H9 (cell line): ENCODE measurements around the gene ARL2BP. TPM values are rescaled to one million over a fixed set of nuclear protein-coding genes. Genes with fewer than 3 reads are reported as not detected.

ENCODE experiments used
- DNase-seq: peaks from one replicate; pipeline ENCODE4 v3.0.0-alpha.2; 2017
- H2AFZ ChIP-seq: one replicate; pipeline ENCODE4 v1.6.1; 2013; ENCODE audit warnings: mild to moderate bottlenecking, low read length, control low read depth, moderate library complexity
- H2AK5ac ChIP-seq: 2 replicates; pipeline ENCODE4 v1.6.1; 2013; ENCODE audit warnings: low read length, control low read depth, mixed read lengths; ENCODE audit not compliant: insufficient read length
- H2BK120ac ChIP-seq: one replicate; pipeline ENCODE4 v1.6.1; 2013; ENCODE audit warnings: low read depth, mild to moderate bottlenecking, low read length, control low read depth, inconsistent platforms; ENCODE audit not compliant: poor library complexity, severe bottlenecking
- H2BK12ac ChIP-seq: 2 replicates; pipeline ENCODE4 v1.6.1; 2013; ENCODE audit warnings: low read length, control low read depth, mixed read lengths, low read depth; ENCODE audit not compliant: insufficient read length
- H2BK15ac ChIP-seq: 2 replicates; pipeline ENCODE4 v1.6.1; 2013; ENCODE audit warnings: low read depth, low read length, control low read depth
- H2BK20ac ChIP-seq: one replicate; pipeline ENCODE4 v1.6.1; 2013; ENCODE audit warnings: low read depth, mild to moderate bottlenecking, low read length, control low read depth, inconsistent platforms; ENCODE audit not compliant: poor library complexity, severe bottlenecking
- H2BK5ac ChIP-seq: 2 replicates; pipeline ENCODE4 v1.6.1; 2013; ENCODE audit warnings: low read length, control low read depth, mixed read lengths; ENCODE audit not compliant: insufficient read length
- H3K14ac ChIP-seq: 2 replicates; pipeline ENCODE4 v1.6.1; 2013; ENCODE audit warnings: low read length, control low read depth; ENCODE audit not compliant: insufficient read depth
- H3K18ac ChIP-seq: 2 replicates; pipeline ENCODE4 v1.6.1; 2013; ENCODE audit warnings: low read depth, mild to moderate bottlenecking, mixed read lengths, low read length, control low read depth; ENCODE audit not compliant: insufficient read length
- H3K23ac ChIP-seq: 2 replicates; pipeline ENCODE4 v1.6.1; 2013; ENCODE audit warnings: low read length, control low read depth, mixed read lengths, low read depth; ENCODE audit not compliant: insufficient read length
- H3K23me2 ChIP-seq: 2 replicates; pipeline ENCODE4 v1.6.1; 2013; ENCODE audit warnings: low read depth, mild to moderate bottlenecking, mixed read lengths, low read length, control low read depth; ENCODE audit not compliant: insufficient read length, poor library complexity, severe bottlenecking
- H3K27ac ChIP-seq: 2 replicates; pipeline ENCODE4 v1.5.1; 2013; ENCODE audit warnings: low read length, control low read depth, mixed read lengths, low read depth; ENCODE audit not compliant: insufficient read length
- H3K27me3 ChIP-seq: 2 replicates; pipeline ENCODE4 v1.6.1; 2013; ENCODE audit warnings: low read length, control low read depth, inconsistent platforms; ENCODE audit not compliant: insufficient read depth
- H3K4ac ChIP-seq: 2 replicates; pipeline ENCODE4 v1.6.1; 2013; ENCODE audit warnings: low read depth, mild to moderate bottlenecking, control low read depth, inconsistent platforms, low read length, moderate library complexity
- H3K4me1 ChIP-seq: 2 replicates; pipeline ENCODE4 v1.6.1; 2013; ENCODE audit warnings: low read length, control low read depth, inconsistent platforms; ENCODE audit not compliant: insufficient read depth
- H3K4me2 ChIP-seq: 2 replicates; pipeline ENCODE4 v1.6.1; 2013; ENCODE audit warnings: low read length, control low read depth, mixed read lengths; ENCODE audit not compliant: insufficient read length, insufficient read depth
- H3K56ac ChIP-seq: 2 replicates; pipeline ENCODE4 v1.6.1; 2013; ENCODE audit warnings: low read depth, mild to moderate bottlenecking, mixed read lengths, low read length, control low read depth; ENCODE audit not compliant: insufficient read length
- H3K79me1 ChIP-seq: 2 replicates; pipeline ENCODE4 v1.6.1; 2013; ENCODE audit warnings: low read depth, mild to moderate bottlenecking, moderate library complexity, low read length, control low read depth, inconsistent platforms; ENCODE audit not compliant: insufficient read depth, poor library complexity, severe bottlenecking
- H3K79me2 ChIP-seq: 2 replicates; pipeline ENCODE4 v1.6.1; 2013; ENCODE audit warnings: low read length, control low read depth, inconsistent platforms; ENCODE audit not compliant: insufficient read depth
- H3K9ac ChIP-seq: 2 replicates; pipeline ENCODE4 v1.6.1; 2013; ENCODE audit warnings: low read length, control low read depth, mixed read lengths; ENCODE audit not compliant: insufficient read length; ENCODE audit errors: extremely low read depth
- H3K9me3 ChIP-seq: one replicate; pipeline ENCODE4 v1.6.1; 2013; ENCODE audit warnings: low read depth, low read length, inconsistent platforms; ENCODE audit not compliant: control insufficient read depth
- H3T11ph ChIP-seq: one replicate; pipeline ENCODE4 v1.6.1; 2013; ENCODE audit warnings: mild to moderate bottlenecking, low read length, control low read depth, inconsistent platforms
- H4K20me1 ChIP-seq: one replicate; pipeline ENCODE4 v1.6.1; 2013; ENCODE audit not compliant: control insufficient read depth, insufficient read length, insufficient read depth
- H4K5ac ChIP-seq: 2 replicates; pipeline ENCODE4 v1.6.1; 2013; ENCODE audit warnings: low read depth, mild to moderate bottlenecking, mixed read lengths, low read length, control low read depth; ENCODE audit not compliant: insufficient read length
- H4K8ac ChIP-seq: replicated peaks from 2 replicates; pipeline ENCODE4 v1.6.1; 2013; ENCODE audit warnings: low read length, control low read depth, mixed read lengths, low read depth; ENCODE audit not compliant: insufficient read length
- H4K91ac ChIP-seq: 2 replicates; pipeline ENCODE4 v1.6.1; 2013; ENCODE audit warnings: low read depth, mild to moderate bottlenecking, moderate library complexity, mixed read lengths, low read length, control low read depth; ENCODE audit not compliant: insufficient read length
- H3K27ac Mint-ChIP-seq, 3 experiments: 2 replicates in 2 of 3; 3 replicates in 1 of 3; pipeline ENCODE4 v1.8.0; 2020 to 2021; ENCODE audit warnings: mixed read lengths in 3 of 3, mild to moderate bottlenecking in 1 of 3, moderate library complexity in 1 of 3
- H3K27me3 Mint-ChIP-seq: 2 replicates; pipeline ENCODE4 v1.8.0; 2021; ENCODE audit warnings: low read depth, mild to moderate bottlenecking, moderate library complexity, mixed read lengths
- H3K36me3 Mint-ChIP-seq, 3 experiments: 2 replicates in 2 of 3; 3 replicates in 1 of 3; pipeline ENCODE4 v1.8.0; 2020 to 2021; ENCODE audit warnings: low read depth in 3 of 3, mixed read lengths in 3 of 3; ENCODE audit not compliant: insufficient read depth in 1 of 3
- H3K4me1 Mint-ChIP-seq, 2 experiments: 2 replicates each; pipeline ENCODE4 v1.8.0; 2020; ENCODE audit warnings: mixed read lengths in 2 of 2
- H3K4me3 Mint-ChIP-seq, 2 experiments: 2 replicates in 1 of 2; 3 replicates in 1 of 2; pipeline ENCODE4 v1.8.0; 2020 to 2021; ENCODE audit warnings: mild to moderate bottlenecking in 2 of 2, mixed read lengths in 2 of 2, moderate library complexity in 1 of 2
- H3K9me3 Mint-ChIP-seq, 2 experiments: 2 replicates in 1 of 2; 3 replicates in 1 of 2; pipeline ENCODE4 v1.8.0; 2020; ENCODE audit warnings: mild to moderate bottlenecking in 2 of 2, mixed read lengths in 2 of 2, moderate library complexity in 1 of 2
- CTCF ChIP-seq: fragments of 200-600 bp; sonication (generic); conservative IDR thresholded peaks from 3 replicates; pipeline ENCODE4 v1.8.0; 2021; ENCODE audit warnings: antibody characterized with exemption, mild to moderate bottlenecking
- WGBS: extraction: QIAGEN DNeasy Blood & Tissue Kit; methylation state at CpG from one replicate; pipeline ENCODE4 v1.1.7; 2013; ENCODE audit warnings: missing lambda C conversion rate, low lambda C conversion rate, mixed read lengths; ENCODE audit not compliant: insufficient read length; ENCODE audit errors: extremely low coverage; 5-methylcytosine and 5-hydroxymethylcytosine counted together
- total RNA-seq: library from RNA; stranded (reverse); gene quantifications from 2 replicates; pipeline ENCODE4 v1.2.1, GENCODE V29; 2021

Gene ARL2BP
- total RNA-seq, 1 experiment from 2014 or later = 18.0 TPM

GRCh38 chr16:57209780-57210179, 35.3 kb upstream of the ARL2BP start:
- H3K9me3 Mint-ChIP-seq = no peaks in the 10 kb centered on the region
- no peak overlapping the region for H2BK120ac ChIP-seq
- DNase-seq = no peak
- no peak overlapping the region for H4K91ac ChIP-seq
- H3K23ac ChIP-seq = no peak overlapping the region
- no peak overlapping the region for H3K4ac ChIP-seq
- H3K23me2 ChIP-seq = no peaks in the 10 kb centered on the region
- H2BK20ac ChIP-seq = no peak overlapping the region
- H3K9ac ChIP-seq = no peak overlapping the region
- H3K79me1 ChIP-seq = no peaks in the 10 kb centered on the region
- no peak overlapping the region for H3K14ac ChIP-seq
- H3K36me3 Mint-ChIP-seq = peaks cover 24 to 77% (median 50%) of the 10 kb centered on the region in 3 experiments
- H3T11ph ChIP-seq = no peak overlapping the region
- no peaks in the 10 kb centered on the region for H3K79me2 ChIP-seq
- H3K18ac ChIP-seq = no peak overlapping the region
- H2BK15ac ChIP-seq = no peak overlapping the region
- no peak overlapping the region for H2BK5ac ChIP-seq
- H4K5ac ChIP-seq = no peak overlapping the region
- no peak overlapping the region for H2AK5ac ChIP-seq
- no peak overlapping the region for H2BK12ac ChIP-seq
- H3K4me1 Mint-ChIP-seq = no peaks in the 10 kb centered on the region
- no peaks in the 10 kb centered on the region for H3K4me1 ChIP-seq
- no peaks in the 10 kb centered on the region for H3K27me3 Mint-ChIP-seq
- WGBS = no CpG with 5 or more reads among the region's 5 CpGs
- H4K8ac ChIP-seq = no peak overlapping the region
- H3K9me3 ChIP-seq = no peaks in the 10 kb centered on the region
- H2AFZ ChIP-seq = no peak overlapping the region
- no peak overlapping the region for H3K27ac ChIP-seq
- no peak for TF ChIP-seq CTCF
- H3K4me3 Mint-ChIP-seq = no peak overlapping the region
- no peak overlapping the region for H3K4me2 ChIP-seq
- H3K27me3 ChIP-seq = no peaks in the 10 kb centered on the region; the same call in 1 of the 2 replicates
- H3K56ac ChIP-seq = no peak overlapping the region
- H3K27ac Mint-ChIP-seq = no peak overlapping the region
- no peaks in the 10 kb centered on the region for H4K20me1 ChIP-seq
